ENCODE data around the gene SLC25A23. TPM values are rescaled to one million over a fixed set of nuclear protein-coding genes. Genes with fewer than 3 reads are reported as not detected.

Gene SLC25A23
- total RNA-seq, 1 donor from 2014 or later = 56.5 TPM

DNA sequence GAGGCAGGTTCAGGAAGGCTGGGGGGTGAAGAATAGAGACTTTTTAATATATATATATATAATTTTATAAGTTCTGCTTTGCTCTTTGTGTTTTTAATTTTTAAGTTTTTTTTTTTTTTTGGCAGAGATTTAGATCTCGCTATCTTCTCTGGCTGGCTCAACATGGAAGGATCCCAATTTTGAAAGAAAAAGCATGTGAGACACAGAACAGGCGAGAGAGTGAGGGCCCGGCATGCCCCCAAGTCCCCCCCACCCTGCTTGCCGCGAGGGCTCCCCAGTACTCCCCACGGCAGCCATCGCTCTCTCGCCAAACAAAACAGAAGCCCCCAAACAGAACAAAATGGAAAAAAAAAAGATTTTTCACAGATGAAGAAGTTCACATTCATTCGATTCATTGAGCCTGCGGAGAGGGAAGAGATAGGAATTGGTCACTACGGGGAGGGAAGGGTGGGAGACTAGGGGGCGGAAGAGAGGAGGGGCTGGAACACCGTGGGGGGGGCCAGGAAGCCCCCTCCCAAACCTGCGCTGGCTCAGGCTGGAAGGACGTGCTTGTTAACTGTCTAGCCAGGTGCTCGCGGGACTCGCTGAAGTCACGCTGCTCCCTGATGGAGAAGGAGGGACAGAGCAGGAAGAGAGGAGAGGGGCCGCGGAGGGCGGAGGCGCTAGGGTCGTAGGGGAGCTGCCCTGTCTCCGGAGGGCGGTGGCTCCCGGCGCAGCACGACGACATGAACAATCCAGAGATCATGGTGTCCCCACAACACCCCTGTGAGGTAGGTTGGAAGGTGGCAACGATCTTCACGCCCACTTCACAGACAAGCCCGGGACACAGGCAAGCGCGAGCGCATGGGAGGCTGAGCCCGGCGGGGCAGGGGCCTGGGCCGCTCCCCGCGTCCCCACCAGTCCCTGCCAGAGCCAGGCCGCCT, 45.6 kb downstream of the SLC25A23 start:
- no peaks in the 10 kb centered on the region for H3K27me3 ChIP-seq
- intact Hi-C loops (cut with DNase I) = no loop called here
- TF ChIP-seq, protein P1, sequence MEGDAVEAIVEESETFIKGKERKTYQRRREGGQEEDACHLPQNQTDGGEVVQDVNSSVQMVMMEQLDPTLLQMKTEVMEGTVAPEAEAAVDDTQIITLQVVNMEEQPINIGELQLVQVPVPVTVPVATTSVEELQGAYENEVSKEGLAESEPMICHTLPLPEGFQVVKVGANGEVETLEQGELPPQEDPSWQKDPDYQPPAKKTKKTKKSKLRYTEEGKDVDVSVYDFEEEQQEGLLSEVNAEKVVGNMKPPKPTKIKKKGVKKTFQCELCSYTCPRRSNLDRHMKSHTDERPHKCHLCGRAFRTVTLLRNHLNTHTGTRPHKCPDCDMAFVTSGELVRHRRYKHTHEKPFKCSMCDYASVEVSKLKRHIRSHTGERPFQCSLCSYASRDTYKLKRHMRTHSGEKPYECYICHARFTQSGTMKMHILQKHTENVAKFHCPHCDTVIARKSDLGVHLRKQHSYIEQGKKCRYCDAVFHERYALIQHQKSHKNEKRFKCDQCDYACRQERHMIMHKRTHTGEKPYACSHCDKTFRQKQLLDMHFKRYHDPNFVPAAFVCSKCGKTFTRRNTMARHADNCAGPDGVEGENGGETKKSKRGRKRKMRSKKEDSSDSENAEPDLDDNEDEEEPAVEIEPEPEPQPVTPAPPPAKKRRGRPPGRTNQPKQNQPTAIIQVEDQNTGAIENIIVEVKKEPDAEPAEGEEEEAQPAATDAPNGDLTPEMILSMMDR (IDR thresholded peaks at IDR 0.05) = no peak
- H3K4me1 ChIP-seq = no peaks in the 10 kb centered on the region
- no peak for DNase-seq (ENCODE audit: low spot score in 2 of 2)
- H3K9me3 ChIP-seq = no peaks in the 10 kb centered on the region
- H3K4me3 ChIP-seq = no peak overlapping the region
- no peak overlapping the region for H3K27ac ChIP-seq
- peaks cover 51% of the 10 kb centered on the region in 2 donors for H3K36me3 ChIP-seq

DNA sequence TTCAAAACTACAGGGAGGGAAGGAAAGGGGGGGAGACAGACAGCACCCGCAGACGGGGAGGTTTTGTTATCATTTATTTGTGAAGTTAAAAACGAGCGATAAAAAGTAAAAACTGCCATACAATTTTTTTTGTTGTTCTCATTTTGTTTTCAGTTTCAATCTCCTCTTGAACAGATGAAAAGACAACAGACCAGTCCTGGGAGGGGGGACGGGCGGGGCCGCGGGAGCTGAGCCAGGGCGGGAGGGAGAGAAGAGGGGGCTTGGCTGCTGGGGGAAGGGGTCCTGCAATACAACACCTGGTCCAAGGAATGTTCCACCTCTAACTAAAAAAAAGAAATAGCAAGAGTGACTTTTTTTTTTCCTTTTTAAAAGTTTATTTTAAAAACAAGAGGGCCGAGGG, 46.3 kb downstream of the SLC25A23 start:
- no peak for DNase-seq (ENCODE audit: low spot score in 2 of 2)
- no peaks in the 10 kb centered on the region for H3K27me3 ChIP-seq
- no peaks in the 10 kb centered on the region for H3K9me3 ChIP-seq
- intact Hi-C loops (cut with DNase I) = no loop called here
- peaks cover 44% of the 10 kb centered on the region in 2 donors for H3K36me3 ChIP-seq
- no peaks in the 10 kb centered on the region for H3K4me1 ChIP-seq
- H3K4me3 ChIP-seq = no peak overlapping the region
- TF ChIP-seq, protein P1 (IDR thresholded peaks at IDR 0.05) = no peak
- no peak overlapping the region for H3K27ac ChIP-seq

DNA sequence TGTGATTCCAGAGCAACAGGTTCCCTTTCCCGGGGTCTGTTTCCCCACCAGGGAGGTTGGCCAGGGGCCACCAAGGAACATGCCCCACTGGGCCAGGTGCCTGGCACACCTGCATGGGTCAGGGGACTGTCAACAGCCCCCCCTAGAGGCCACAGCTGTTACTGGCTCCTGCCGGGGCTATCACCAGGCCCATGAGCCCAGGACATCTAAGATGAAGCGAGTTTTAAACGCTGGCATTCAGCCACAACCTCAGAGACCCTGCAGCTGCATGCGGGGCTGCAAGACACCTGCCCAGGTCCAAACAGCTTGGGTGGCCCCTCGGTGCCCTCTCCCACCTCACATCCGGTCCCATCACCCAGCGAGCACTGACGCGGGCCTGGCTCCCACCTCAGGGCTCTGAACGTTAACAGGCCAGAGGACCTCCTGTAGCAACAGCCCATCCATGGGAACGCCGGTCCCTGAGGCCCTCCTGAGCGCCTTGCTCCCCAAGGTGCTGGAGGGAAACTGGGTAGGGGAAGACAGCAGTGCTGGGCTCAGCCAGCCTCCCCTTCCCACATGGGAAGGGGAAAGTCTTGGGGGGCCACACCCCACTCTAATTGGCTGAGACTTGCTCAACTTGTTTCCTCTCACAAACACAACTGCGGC, 47.0 kb downstream of the SLC25A23 start:
- TF ChIP-seq, protein P1 (IDR thresholded peaks at IDR 0.05) = peak; percentile 6 to 44 (median 34)
- H3K27me3 ChIP-seq = no peaks in the 10 kb centered on the region
- peaks cover 37% of the 10 kb centered on the region in 2 donors for H3K36me3 ChIP-seq
- intact Hi-C loops (cut with DNase I) = no loop called here
- H3K27ac ChIP-seq = no peak overlapping the region
- DNase-seq (ENCODE audit: low spot score in 2 of 2) = no peak
- H3K4me3 ChIP-seq = no peak overlapping the region
- H3K9me3 ChIP-seq = no peaks in the 10 kb centered on the region
- H3K4me1 ChIP-seq = no peaks in the 10 kb centered on the region

DNA sequence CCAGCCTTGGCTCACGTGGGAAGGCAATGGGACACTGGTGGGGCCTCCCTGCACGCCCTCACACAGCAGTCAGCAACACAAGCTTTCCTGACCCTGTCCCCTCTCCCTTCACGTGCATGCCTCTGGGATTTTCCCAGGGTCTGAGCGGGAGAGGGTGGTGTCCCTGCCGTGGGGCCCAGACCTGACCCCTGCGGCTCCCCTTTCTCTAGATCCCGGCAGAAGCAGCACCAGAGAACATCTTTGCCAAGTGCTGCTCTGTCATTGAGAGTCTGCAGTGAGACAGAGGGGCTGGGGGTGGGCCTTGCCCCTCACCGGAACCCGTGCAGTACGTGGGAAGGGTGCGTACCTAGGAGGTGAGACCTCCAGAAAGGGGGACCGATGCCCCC, 47.5 kb downstream of the SLC25A23 start:
- DNase-seq (ENCODE audit: low spot score in 2 of 2) = no peak
- H3K36me3 ChIP-seq = peaks cover 31 to 32% of the 10 kb centered on the region in 2 donors
- H3K9me3 ChIP-seq = no peaks in the 10 kb centered on the region
- intact Hi-C loops (cut with DNase I) = no loop called here
- no peaks in the 10 kb centered on the region for H3K27me3 ChIP-seq
- H3K27ac ChIP-seq = no peak overlapping the region
- TF ChIP-seq, protein P1 (IDR thresholded peaks at IDR 0.05) = no peak
- H3K4me1 ChIP-seq = no peaks in the 10 kb centered on the region
- no peak overlapping the region for H3K4me3 ChIP-seq

DNA sequence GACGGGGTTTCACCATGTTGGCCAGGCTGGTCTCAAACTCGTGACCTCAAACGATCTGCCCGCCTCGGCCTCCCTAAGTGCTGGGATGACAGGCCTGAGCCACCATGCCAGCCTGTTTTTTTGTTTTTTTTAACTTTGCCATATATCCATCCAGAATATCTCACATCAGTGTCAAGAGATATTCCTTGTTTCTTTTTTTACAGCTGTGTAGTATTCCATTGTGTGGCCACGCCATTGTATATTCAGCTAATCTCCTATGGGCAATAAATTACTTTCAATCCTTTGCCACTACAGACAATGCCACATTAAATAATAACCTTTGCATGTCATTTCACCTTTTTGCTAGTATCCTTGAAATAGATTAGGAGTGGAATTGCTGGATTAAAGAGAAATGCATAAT, 50.2 kb downstream of the SLC25A23 start:
- DNase-seq (ENCODE audit: low spot score in 2 of 2) = no peak
- Histone ChIP-seq H3K36me3 (peaks cover 4 to 6% of the 10 kb centered on the region in 2 donors), H3K9me3 (no peaks in the 10 kb centered on the region), H3K27me3 (no peaks in the 10 kb centered on the region), H3K4me3 (no peak overlapping the region), H3K4me1 (no peaks in the 10 kb centered on the region), H3K27ac (no peak overlapping the region)
- intact Hi-C loops (cut with DNase I) = no loop called here
- TF ChIP-seq, protein P1 (IDR thresholded peaks at IDR 0.05) = no peak

Data from ascending aorta (tissue), 2 donors.